GM12801 (cell line): ENCODE measurements around the gene DCC.

Experiments used
- TF ChIP-seq, protein P1 (sequence below): IDR thresholded peaks from one replicate; pipeline ENCODE4 v1.5.1; 2011; ENCODE audit warnings: control low read depth; ENCODE audit not compliant: insufficient read length; ENCODE audit errors: extremely low read depth

Gene DCC

DNA sequence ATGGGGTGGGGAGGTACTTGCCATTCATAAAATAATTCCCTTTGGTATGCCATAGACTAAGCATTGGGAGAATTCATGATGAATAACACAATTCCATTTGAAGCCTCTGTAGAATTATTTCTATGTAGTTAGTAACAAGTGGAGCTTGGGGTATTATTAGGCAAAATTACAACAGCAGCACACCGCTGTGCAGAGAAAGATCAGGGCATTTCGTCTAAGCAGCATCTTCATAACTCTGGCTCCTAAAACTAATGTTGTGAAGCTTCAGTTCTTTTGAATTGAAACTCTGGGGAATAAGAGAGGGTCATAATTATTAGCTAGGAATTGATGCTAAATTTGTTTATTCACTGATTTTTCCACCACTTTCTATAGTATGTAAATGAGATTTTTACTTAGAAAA lies 630.7 kb downstream of the DCC start:
- TF ChIP-seq, protein P1, sequence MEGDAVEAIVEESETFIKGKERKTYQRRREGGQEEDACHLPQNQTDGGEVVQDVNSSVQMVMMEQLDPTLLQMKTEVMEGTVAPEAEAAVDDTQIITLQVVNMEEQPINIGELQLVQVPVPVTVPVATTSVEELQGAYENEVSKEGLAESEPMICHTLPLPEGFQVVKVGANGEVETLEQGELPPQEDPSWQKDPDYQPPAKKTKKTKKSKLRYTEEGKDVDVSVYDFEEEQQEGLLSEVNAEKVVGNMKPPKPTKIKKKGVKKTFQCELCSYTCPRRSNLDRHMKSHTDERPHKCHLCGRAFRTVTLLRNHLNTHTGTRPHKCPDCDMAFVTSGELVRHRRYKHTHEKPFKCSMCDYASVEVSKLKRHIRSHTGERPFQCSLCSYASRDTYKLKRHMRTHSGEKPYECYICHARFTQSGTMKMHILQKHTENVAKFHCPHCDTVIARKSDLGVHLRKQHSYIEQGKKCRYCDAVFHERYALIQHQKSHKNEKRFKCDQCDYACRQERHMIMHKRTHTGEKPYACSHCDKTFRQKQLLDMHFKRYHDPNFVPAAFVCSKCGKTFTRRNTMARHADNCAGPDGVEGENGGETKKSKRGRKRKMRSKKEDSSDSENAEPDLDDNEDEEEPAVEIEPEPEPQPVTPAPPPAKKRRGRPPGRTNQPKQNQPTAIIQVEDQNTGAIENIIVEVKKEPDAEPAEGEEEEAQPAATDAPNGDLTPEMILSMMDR = no peak

DNA sequence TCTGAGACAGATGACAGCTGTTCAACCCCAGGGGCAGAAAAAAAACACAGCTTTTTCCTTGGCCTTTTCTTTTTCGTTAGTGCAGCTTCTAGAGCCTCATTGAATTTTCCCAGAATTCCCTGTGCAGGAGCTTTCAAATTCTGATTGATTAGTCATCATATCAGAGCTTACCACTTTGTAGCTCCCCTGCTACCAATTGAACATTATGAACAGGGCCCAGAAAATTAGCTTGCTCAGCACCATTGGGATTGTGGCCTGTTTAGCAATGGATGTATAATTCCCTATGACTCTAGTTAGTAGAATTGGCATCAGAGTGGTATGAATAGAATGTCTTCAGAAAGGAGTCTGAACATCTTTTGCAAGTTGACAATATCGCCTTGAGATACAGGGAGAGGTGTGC lies 631.1 kb downstream of the DCC start:
- TF ChIP-seq, protein P1 = no peak

DNA sequence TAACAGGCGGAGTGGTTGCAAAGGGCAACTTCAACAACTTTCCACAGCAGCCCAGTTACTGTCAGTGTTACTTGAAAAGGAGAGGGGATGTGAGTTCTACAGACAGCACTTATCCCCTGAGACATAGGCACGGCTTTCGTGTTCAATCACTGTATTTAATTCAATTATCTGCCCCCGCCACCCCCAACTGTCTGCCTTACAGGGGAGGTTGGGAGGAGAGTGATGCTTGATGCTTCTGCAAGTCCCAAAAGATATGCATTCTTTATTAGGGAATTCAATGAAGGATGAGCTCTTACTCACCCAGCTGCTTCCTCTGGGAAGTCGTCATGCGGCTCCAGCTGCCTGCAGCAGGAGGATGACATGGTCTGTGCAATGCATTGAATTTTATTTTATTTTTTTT lies 639.9 kb downstream of the DCC start:
- TF ChIP-seq, protein P1 = no peak

DNA sequence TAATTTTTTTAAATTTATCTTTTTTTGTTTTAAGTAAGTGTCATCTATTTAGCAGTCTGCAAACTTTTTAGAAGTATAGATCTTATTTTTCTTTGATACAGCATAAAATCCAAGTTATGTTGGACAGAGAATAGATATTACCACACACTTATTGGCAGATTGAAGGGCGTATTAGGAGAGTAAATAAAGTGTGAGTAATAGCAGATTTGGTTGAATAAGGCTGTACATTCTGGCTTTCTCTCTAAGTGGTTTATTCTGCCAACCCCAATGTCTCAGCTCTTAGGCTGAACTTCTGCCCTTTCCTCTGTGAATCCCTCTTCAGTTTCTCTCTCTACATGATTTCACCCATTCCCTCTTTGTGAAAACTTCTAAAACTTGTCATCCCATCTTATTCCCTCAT lies 651.2 kb downstream of the DCC start:
- TF ChIP-seq, protein P1 = no peak

DNA sequence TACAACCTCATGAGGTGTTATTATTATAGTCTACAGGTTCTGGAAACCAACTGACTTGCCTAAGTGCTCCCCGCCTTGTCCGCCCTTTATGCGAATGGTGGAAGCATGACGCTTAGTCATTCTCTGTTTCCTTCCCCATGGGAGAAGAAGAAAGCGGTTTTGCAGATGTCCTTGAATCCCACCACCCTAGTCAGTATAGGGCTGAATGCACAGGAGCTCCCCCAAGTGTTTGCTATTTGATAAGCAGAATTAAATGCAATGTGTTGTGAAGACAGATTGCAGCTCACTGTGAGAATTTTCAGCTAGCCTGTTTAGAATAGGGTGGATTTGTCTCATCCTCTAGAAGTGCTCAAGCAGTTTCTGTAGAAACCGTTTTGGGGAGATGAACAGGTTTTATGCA lies 652.0 kb downstream of the DCC start:
- TF ChIP-seq, protein P1 = no peak

DNA sequence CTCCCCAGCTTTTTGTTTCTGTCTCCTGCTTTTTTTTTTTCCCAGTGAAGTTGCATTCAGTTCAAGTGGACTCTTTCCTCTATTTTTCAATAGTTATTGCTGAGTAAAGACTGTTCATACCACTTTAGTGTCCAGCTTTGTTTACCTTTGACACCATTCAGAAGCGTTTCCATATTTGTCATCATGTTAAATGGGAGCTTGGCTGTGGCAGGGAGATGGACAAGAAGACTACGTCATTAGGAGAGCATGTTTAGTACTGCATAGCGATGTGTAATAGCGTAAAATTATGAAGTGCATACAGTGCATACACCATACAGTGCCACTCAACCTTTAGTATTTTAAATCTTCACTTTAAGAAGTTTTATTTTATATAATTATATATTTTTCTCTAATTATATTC lies 655.9 kb downstream of the DCC start:
- TF ChIP-seq, protein P1 = no peak

DNA sequence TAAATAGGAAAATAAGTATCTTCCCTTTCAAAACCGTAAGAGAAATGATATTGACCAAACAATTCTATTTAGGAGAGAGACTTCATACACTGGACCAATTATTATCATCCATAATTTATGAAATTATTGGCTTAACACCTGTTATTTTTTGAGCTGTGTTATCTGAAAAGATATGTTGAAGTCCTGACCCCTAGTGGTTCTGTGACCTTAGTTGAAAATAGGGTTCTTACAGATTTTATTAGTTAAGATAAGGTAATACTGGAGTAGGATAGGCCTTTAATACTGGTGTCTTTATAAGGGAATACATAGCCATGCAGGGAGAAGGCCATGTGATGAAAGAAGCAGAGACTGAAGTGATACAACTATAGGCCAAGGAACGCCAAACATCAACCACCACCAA lies 659.6 kb downstream of the DCC start:
- TF ChIP-seq, protein P1 = no peak

DNA sequence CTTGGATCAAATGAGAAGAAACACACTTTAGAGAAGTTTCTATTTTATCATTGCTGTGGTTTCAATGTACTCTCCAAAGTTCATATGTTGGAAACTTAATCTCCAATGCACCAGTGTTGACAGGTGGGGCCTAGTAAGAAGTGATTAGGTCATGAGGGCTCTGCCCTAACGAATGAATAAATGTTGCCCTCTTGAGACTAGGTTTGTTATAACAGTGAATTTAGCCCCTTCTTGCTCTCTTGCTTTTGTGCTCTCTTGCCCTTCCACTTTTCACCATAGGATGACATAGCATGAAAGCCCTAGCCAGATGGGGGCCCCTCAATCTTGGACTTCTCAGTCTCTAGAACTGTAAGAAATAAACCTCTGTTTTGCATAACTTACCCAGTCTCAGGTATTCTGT lies 664.8 kb downstream of the DCC start:
- TF ChIP-seq, protein P1 = no peak
